ENCODE measurements around the gene MACC1.
"Not testable (repeated sequence)": the region's sequence is repeated elsewhere in the genome, so short reads cannot be mapped to it uniquely, and the experiment has no call there.

MACC1 gene

DNA sequence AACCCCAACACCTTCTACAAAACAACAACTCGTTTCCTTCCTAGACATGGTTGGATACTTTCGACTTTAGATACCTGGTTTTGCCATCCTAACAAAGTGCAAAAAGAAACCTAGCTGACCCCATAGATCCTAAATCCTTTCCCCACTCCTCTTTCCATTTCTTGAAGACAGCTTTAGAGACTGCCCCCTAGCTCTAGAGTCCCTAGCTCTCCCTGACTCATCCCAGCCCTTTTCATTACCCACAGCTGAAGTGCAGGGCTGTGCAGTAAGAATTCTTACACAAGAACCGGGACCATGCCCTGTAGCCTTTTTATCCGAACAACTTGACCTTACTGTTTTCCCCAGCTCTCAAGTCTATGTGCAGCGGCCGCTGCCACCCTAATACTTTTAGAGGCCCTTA lies 93.1 kb downstream of the MACC1 start:
- DNase-seq: not testable (repeated sequence)

DNA sequence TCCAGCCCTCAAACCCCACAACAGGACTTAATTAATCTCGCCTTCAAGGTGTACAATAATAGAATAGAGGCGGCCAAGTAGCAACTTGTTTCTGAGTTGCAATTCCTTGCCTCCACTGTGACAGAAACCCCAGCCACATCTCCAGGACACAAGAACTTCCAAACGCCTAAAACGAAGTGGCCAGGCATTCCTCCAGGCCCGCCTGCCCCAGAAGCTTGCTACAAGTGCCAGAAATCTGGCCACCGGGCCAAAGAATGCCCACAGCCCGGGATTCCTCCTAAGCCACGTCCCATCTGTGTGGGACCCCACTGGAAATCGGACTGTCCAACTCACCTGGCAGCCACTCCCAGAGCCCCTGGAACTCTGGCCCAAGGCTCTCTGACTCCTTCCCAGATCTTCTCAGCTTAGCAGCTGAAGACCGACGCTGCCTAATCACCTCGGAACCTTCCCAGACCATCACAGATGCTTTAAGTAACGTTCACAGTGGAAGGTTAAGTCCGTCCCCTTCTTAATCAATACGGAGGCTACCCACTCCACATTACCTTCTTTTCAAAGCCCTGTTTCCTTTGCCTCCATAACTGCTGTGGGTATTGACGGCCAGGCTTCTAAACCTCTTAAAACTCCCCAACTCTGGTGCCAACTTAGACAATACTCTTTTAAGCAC lies 94.4 kb downstream of the MACC1 start:
- not testable (repeated sequence) for DNase-seq

DNA sequence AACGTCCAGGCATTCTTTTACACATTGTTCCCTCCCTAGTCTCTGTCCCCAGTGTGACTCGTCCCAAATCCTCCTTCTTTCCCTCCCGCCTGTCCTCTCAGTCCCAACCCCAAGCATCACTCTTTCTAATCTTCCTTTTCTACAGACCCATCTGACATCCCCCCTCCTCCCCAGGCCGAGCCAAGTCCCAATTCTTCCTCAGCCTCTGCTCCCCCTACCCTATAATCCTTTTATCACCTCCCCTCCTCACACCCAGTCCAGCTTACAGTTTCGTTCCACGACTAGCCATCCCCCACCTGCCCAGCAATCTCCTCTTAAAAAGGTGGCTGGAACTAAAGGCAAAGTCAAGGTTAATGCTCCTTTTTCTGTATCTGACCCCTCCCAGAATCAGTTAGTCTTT lies 95.1 kb downstream of the MACC1 start:
- DNase-seq: no peak

DNA sequence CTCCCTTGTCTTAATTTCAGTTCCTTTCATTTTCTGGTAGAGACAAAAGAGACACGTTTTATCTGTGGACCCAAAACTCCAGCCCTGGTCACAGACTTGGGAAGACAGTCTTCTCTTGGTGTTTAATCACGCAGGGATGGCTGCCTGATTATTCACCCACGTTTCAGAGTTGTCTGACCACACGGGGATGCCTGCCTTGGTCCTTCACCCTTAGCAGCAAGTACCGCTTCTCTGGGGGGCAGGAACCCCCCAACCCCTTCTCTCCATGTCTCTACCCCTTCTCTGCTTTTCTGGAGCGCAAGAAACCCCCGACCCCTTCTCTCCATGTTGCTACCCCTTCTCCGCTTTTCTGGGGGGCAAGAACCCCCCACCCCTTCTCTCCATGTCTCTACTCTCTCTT lies 95.8 kb downstream of the MACC1 start:
- DNase-seq: no peak

DNA sequence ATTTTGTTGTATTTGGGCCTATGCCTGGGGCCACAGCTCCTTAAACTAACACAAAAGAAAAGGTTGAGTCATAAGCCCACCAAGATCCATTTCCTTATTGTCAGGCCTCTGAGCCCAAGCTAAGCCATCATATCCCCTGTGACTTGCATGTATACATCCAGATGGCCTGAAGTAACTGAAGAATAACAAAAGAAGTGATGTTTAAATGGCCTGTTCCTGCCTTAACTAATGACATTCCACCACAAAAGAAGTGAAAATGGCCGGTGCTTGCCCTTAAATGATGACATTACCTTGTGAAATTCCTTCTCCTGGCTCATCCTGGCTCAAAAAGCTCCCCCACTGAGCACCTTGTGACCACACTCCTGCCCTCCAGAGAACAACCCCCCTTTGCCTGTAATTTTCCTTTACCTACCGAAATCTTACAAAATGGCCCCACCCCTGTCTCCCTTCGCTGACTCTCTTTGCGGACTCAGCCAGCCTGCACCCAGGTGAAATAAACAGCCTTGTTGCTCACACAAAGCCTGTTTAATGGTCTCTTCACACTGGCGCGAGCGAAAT lies 96.5 kb downstream of the MACC1 start:
- not testable (repeated sequence) for DNase-seq

DNA sequence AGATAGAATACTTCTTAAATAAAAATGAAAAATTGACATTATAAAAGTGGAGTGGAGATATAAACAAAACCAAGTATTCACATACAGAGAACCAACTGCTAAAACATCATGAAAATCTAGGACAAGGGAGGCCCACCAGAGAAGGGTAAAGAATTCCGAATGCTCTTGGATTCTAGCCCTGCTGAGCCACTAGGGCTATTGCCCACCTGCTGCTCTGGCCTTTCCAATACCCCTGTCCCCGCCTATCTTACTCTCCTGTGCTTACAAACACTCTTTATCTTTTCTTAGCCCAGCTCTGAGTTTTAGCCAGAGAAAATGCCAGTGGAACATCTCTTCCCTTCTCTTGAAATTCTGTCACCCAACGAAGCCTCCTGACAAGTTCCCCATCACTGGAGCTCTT lies 100.3 kb downstream of the MACC1 start:
- no peak for DNase-seq

- no peak for DNase-seq
These were observed 102.7 kb downstream of the MACC1 start for GRCh38 chr7:20114468-20114867.

DNA sequence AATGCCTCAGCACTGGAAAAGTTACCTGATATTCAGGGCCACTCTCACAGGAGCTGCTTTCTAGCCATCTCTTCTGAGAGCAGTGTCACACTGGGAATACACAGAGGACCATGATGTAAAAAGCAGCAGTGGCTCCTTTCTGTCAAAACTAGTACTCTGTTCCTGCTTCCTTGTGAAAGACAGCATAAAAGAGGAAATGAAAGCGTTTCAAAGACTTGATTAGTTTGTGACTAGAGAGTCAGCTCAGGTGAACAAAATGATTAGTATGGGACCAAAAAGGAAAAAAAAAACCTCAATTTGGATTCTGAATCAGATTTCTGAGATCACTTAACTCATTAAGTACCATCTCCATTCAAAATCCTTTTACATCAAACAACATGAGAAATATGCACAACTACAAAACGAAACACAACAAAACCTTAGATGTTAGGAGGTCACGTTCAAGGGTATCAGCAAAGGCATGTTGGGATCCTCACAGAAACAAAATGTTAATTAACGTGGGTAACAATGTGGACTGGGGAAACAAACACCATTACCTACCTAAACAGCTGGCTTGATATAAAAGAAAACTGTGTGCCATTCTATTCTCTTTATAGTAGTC lies 103.7 kb downstream of the MACC1 start:
- no peak for DNase-seq

GRCh38 chr7:20112696-20113095 lies 104.5 kb downstream of the MACC1 start:
- DNase-seq: no peak

GRCh38 chr7:20111821-20112542 lies 105.2 kb downstream of the MACC1 start:
- DNase-seq: no peak

GRCh38 chr7:20107582-20107981 lies 109.6 kb downstream of the MACC1 start:
- no peak for DNase-seq

DNA sequence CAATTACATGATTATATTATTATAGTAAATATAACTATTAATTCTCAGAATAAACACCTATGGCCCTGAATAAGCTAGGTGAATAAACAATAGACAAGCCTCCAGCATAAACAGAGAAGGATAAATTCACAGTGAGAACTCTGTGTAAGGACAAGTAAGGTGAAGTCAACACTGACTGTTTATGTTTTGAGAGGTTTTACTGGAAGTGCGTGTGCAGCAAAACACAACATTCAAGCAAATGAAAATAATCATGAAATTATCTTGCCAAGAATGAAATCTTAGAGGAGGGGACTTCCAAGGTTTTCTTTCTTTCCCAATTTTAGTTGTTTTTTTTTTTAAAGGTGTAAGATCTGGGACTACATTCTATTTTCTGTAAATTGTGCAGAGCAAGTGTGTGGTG lies 112.5 kb downstream of the MACC1 start:
- DNase-seq: no peak

- DNase-seq: no peak
These were observed 114.2 kb downstream of the MACC1 start for GRCh38 chr7:20102982-20103381.

- no peak for DNase-seq
These were observed 121.3 kb downstream of the MACC1 start for GRCh38 chr7:20095862-20096261.

DNA sequence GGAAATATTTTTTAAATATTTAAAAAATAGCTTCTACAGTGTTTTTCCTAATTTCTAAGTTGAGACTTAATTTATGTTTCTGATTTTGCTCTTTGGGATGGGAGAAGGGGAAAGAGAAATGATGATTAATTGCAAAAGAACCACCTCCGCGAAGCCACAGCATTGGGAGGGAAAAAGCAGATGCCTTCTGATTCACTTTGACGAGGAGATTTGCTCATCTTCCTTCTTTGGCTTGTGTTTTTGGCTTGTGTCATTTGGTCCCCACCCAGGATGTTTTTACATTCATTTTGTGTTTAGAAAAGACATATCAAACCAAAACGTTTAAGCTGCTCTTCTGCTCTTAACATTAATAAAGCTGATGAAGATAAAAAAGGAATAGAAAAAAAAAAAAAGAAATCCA lies 121.7 kb downstream of the MACC1 start:
- no peak for DNase-seq

DNA sequence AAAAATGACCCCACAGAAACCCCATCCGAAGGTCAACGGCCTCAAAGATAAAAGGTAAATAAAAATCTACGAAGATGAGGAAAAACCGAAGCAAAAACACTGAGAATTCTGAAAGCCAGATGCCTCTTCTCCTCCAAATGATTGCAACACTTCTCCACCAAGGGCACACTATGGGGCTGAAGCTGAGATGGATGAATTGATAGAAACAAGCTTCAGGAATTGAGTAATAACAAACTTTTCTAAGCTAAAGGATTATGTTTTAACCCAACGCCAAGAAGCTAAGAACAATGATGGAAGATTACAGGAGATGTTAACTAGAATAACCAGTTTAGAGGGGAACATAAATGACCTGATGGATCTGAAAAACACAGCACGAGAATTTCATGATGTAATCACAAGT lies 127.8 kb downstream of the MACC1 start:
- no peak for DNase-seq

GRCh38 chr7:20085086-20085485 lies 132.1 kb downstream of the MACC1 start:
- no peak for DNase-seq

All from activated CD4-positive, CD25-positive, alpha-beta regulatory T cell treated with anti-CD3 and anti-CD28 coated beads, Interleukin-2, amount 50 U/mL, for 72 hours (primary cell).